NK-92 treated with Interleukin-12 subunit alpha and Interleukin-12 subunit beta, amount 100 ng/mL, for 24 hours (cell line): ENCODE results near the gene OR2AG1.
A peak's percentile ranks its signal among the peaks of the same experiment; 100 is the strongest.

Source experiments
- DNase-seq: peaks from one replicate; lab custom pipeline; 2025; lab: John Stamatoyannopoulos, UW

Gene OR2AG1

GRCh38 chr11:6782720-6783119 is at the start of gene OR2AG1:
TSS of gene OR2AG1 (plus strand) at chr11:6783020. CDS start at chr11:6785038, 2,018 bp downstream.
- no peak for DNase-seq

GRCh38 chr11:6733326-6734275 is 49.2 kb upstream of the OR2AG1 start:
- no peak for DNase-seq

GRCh38 chr11:6734616-6735015 is 48.2 kb upstream of the OR2AG1 start:
- DNase-seq: no peak

- DNase-seq: no peak
Observed at GRCh38 chr11:6735306-6735705, 47.5 kb upstream of the OR2AG1 start.

GRCh38 chr11:6736495-6737121 is 46.2 kb upstream of the OR2AG1 start:
- DNase-seq: no peak

- DNase-seq: peak; percentile 12
Observed at GRCh38 chr11:6737872-6738466, 44.9 kb upstream of the OR2AG1 start.

- no peak for DNase-seq
Observed at GRCh38 chr11:6738590-6738989, 44.2 kb upstream of the OR2AG1 start.

GRCh38 chr11:6742260-6742659 is 40.6 kb upstream of the OR2AG1 start:
- no peak for DNase-seq

- no peak for DNase-seq
Observed at GRCh38 chr11:6745018-6745417, 37.8 kb upstream of the OR2AG1 start.

GRCh38 chr11:6745465-6746015 is 37.3 kb upstream of the OR2AG1 start:
- DNase-seq: no peak

GRCh38 chr11:6746086-6746618 is 36.7 kb upstream of the OR2AG1 start:
- peak; percentile 24 for DNase-seq

GRCh38 chr11:6746626-6747025 is 36.2 kb upstream of the OR2AG1 start:
- DNase-seq: no peak

GRCh38 chr11:6747097-6747668 is 35.6 kb upstream of the OR2AG1 start:
- no peak for DNase-seq

- DNase-seq: no peak
Observed at GRCh38 chr11:6755303-6755952, 27.4 kb upstream of the OR2AG1 start.

GRCh38 chr11:6755953-6756347 is 26.9 kb upstream of the OR2AG1 start:
- no peak for DNase-seq

GRCh38 chr11:6757373-6757967 is 25.4 kb upstream of the OR2AG1 start:
- DNase-seq: no peak

- DNase-seq: no peak
Observed at GRCh38 chr11:6771926-6772893, 10.6 kb upstream of the OR2AG1 start, which contains the start of gene OR2AG2. TSS of gene OR2AG2 (minus strand) at chr11:6771976. CDS start at chr11:6768957, 3,019 bp downstream.

GRCh38 chr11:6778518-6778917 is 4.3 kb upstream of the OR2AG1 start:
- DNase-seq: no peak

GRCh38 chr11:6780829-6781228 is 2.0 kb upstream of the OR2AG1 start:
- DNase-seq: no peak

GRCh38 chr11:6790546-6790945 is 7.7 kb downstream of the OR2AG1 start:
- no peak for DNase-seq
